Measurements from ENCODE around the gene PPA1.

DNA sequence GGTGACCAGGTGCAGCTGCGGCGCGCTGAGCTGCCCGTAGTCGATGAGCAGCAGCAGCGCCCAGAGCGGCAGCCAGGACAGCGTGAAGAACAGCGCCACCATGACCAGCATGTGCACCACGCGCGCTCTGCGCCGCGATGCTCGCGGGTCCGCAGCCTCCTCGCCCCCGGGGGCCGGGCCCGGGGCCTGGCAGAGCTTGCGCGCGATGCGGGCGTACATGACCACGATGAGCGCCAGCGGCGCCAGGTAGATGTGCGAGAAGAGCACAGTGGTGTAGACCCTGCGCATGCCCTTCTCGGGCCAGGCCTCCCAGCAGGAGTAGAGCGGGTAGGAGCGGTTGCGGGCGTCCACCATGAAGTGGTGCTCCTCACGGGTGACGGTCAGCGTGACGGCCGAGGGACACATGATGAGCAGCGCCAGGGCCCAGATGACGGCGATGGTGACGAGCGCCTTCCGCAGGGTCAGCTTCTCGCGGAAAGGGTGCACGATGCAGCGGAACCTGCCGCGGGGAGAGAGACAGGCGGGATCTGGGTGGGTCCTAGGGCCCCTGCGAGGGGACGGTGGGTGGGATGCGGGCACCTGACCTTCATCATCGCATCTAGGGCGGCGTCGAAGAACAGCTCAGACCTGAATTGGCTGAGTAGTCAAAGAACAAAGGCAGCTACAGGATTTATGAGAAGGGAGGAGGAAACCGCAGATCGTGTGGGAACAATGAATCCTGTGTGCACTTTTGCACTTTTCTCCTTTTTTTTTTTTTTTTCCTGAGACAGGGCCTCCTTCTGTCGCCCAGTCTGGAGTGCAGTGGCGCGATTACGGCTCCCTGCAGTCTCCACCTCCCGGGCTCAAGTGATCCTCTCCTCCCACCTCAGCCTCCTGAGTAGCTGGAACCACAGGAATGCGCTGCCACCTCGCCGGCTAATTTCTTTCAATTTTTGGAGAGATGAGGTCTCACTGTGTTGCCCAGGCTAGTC lies 22.4 kb upstream of the PPA1 start:
- TF ChIP-seq CTCF (IDR thresholded peaks at IDR 0.05): no peak
- no peak for TF ChIP-seq POLR2A (IDR thresholded peaks at IDR 0.05)

Measured in uterus (tissue), 2 donors.